Keratinocyte (primary cell): ENCODE measurements around the gene ASIC1. TPM values are rescaled to one million over a fixed set of nuclear protein-coding genes. Genes with fewer than 3 reads are reported as not detected.

Source experiments
- DNase-seq: peaks from one replicate; pipeline ENCODE4 v3.0.0-alpha.2; 2011; ENCODE audit warnings: low read depth, missing footprints, low spot score
- FAIRE-seq: peaks from 2 replicates; lab custom pipeline; 2011; peaks lifted over from hg19 to GRCh38; lab: Jason Lieb, UNC
- H2AFZ ChIP-seq: 2 replicates; pipeline ENCODE4 v1.6.0; 2012; ENCODE audit warnings: low read length, control low read depth, inconsistent platforms; ENCODE audit not compliant: control insufficient read depth
- H3K27ac ChIP-seq: 2 replicates; pipeline ENCODE4 v1.5.1; 2011; ENCODE audit warnings: low read length; ENCODE audit not compliant: control insufficient read depth, insufficient read depth
- H3K27me3 ChIP-seq: 3 replicates; pipeline ENCODE4 v1.6.0; 2011; ENCODE audit warnings: low read length; ENCODE audit not compliant: control insufficient read depth, insufficient read depth; ENCODE audit errors: extremely low read depth
- H3K36me3 ChIP-seq, 2 experiments: 2 replicates in 1 of 2; 3 replicates in 1 of 2; pipeline ENCODE4 v1.5.1; 2011; ENCODE audit warnings: low read length in 2 of 2, mild to moderate bottlenecking in 1 of 2; ENCODE audit not compliant: control insufficient read depth in 2 of 2, insufficient read depth in 2 of 2; ENCODE audit errors: extremely low read depth in 1 of 2
- H3K4me1 ChIP-seq: 3 replicates; pipeline ENCODE4 v1.5.1; 2011; ENCODE audit warnings: low read length; ENCODE audit not compliant: control insufficient read depth, insufficient read depth; ENCODE audit errors: extremely low read depth
- H3K4me2 ChIP-seq: 3 replicates; pipeline ENCODE4 v1.6.0; 2011; ENCODE audit warnings: low read depth, low read length; ENCODE audit not compliant: control insufficient read depth, insufficient read depth; ENCODE audit errors: extremely low read depth
- H3K4me3 ChIP-seq, 3 experiments: fragments of 200-600 bp in 1 of 3; sonication (generic) in 1 of 3; 2 replicates in 2 of 3; 3 replicates in 1 of 3; pipeline ENCODE4 v1.5.1; 2011 to 2016; ENCODE audit warnings: low read length in 3 of 3, mild to moderate bottlenecking in 3 of 3, control low read depth in 2 of 3, inconsistent platforms in 1 of 3, low read depth in 1 of 3, mixed read lengths in 1 of 3, mixed run types in 1 of 3, moderate library complexity in 1 of 3; ENCODE audit not compliant: control insufficient read depth in 2 of 3, insufficient read depth in 2 of 3; ENCODE audit errors: extremely low read depth in 1 of 3
- H3K79me2 ChIP-seq: 2 replicates; pipeline ENCODE4 v1.6.0; 2012; ENCODE audit warnings: low read length; ENCODE audit not compliant: control insufficient read depth, insufficient read depth
- H3K9ac ChIP-seq: 3 replicates; pipeline ENCODE4 v1.6.0; 2011; ENCODE audit warnings: low read length; ENCODE audit not compliant: control insufficient read depth, insufficient read depth; ENCODE audit errors: extremely low read depth
- H3K9me1 ChIP-seq: 3 replicates; pipeline ENCODE4 v1.6.0; 2011; ENCODE audit warnings: low read length; ENCODE audit not compliant: control insufficient read depth, insufficient read depth; ENCODE audit errors: extremely low read depth
- H3K9me3 ChIP-seq: 2 replicates; pipeline ENCODE4 v1.5.1; 2012; ENCODE audit warnings: low read depth, low read length; ENCODE audit not compliant: control insufficient read depth
- H4K20me1 ChIP-seq: 3 replicates; pipeline ENCODE4 v1.6.0; 2011; ENCODE audit warnings: low read length; ENCODE audit not compliant: control insufficient read depth, insufficient read depth; ENCODE audit errors: extremely low read depth
- EZH2 ChIP-seq: IDR thresholded peaks from one replicate; pipeline ENCODE4 v1.6.1; 2012; ENCODE audit warnings: inconsistent platforms, mild to moderate bottlenecking, low read length, moderate library complexity
- dilution Hi-C: fragments of 300-500 bp; cut with MboI; formaldehyde crosslinking; loops from one replicate; pipeline ENCODE4 v1.7.0; 2020; ENCODE audit warnings: low sequenced_read_pairs; ENCODE audit not compliant: extremely low pct_ligation_motif_present
- polyA plus RNA-seq, 5 experiments: library from polyadenylated mRNA; depleted of rRNA in 3 of 5; stranded (reverse) in 3 of 5; stranded (forward) in 1 of 5; unstranded in 1 of 5; fragments of >200 nt; gene quantifications; 1 replicate in 1 of 5; 2 replicates in 3 of 5; 3 replicates in 1 of 5; pipeline versions ENCODE4 v1.2.1 to v1.2.3, GENCODE V29; 2011 to 2012; ENCODE audit warnings: missing spikeins in 2 of 5, low read depth in 1 of 5, low replicate concordance in 1 of 5
- TF ChIP-seq, protein P1 (sequence below), 3 experiments: IDR thresholded peaks in 1 of 3; conservative IDR thresholded peaks in 1 of 3; optimal IDR thresholded peaks in 1 of 3; 2 replicates in 2 of 3; 3 replicates in 1 of 3; pipeline versions ENCODE3 to v1.5.1; 2011; ENCODE audit warnings: low read length in 3 of 3, mild to moderate bottlenecking in 3 of 3, moderate library complexity in 2 of 3, control low read depth in 1 of 3, inconsistent platforms in 1 of 3; ENCODE audit not compliant: insufficient read depth in 2 of 3; ENCODE audit errors: extremely low read depth in 1 of 3

ASIC1 gene
- polyA plus RNA-seq, 1 donor (not counting 4 experiments of a cell fraction or from before 2014, with no cell fraction given): 5.7 TPM

DNA sequence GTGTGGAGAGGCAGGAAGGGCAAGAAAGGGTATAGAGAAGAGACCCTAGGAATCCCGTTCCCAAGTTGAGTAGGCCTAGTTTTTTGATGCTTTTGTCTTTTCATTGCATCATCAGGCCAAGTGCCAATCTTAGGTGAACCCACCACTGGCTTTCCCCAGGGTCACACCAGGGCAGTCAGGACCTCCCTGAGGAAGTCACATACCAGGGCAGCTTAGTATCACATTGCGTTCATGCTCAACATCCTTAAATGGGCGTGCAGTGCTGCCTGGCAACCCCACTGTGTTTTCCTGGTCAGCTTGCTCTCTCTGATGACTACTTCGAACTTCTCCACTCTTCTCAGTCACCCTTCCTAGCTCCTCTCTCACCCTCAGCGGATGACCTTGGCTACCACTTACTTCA lies 9.0 kb downstream of the ASIC1 start:
- Histone ChIP-seq H3K9me3 (no peaks in the 10 kb centered on the region), H4K20me1 (no peaks in the 10 kb centered on the region), H3K4me3 (no peak overlapping the region), H3K79me2 (no peaks in the 10 kb centered on the region), H3K9me1 (no peaks in the 10 kb centered on the region), H3K36me3 (peaks cover 0 to 1% of the 10 kb centered on the region in 2 experiments), H3K4me1 (peaks cover 12% of the 10 kb centered on the region), H3K27ac (no peak overlapping the region), H2AFZ (no peak overlapping the region), H3K4me2 (no peak overlapping the region), H3K9ac (no peak overlapping the region), H3K27me3 (no peaks in the 10 kb centered on the region)
- dilution Hi-C loops: loop anchor here (10.0 to 25.0 kb wide), 2 partner anchors 62 to 204 kb away; no protein-coding TSS in a partner anchor
- no peak for DNase-seq
- no peak for TF ChIP-seq EZH2
- TF ChIP-seq, protein P1, sequence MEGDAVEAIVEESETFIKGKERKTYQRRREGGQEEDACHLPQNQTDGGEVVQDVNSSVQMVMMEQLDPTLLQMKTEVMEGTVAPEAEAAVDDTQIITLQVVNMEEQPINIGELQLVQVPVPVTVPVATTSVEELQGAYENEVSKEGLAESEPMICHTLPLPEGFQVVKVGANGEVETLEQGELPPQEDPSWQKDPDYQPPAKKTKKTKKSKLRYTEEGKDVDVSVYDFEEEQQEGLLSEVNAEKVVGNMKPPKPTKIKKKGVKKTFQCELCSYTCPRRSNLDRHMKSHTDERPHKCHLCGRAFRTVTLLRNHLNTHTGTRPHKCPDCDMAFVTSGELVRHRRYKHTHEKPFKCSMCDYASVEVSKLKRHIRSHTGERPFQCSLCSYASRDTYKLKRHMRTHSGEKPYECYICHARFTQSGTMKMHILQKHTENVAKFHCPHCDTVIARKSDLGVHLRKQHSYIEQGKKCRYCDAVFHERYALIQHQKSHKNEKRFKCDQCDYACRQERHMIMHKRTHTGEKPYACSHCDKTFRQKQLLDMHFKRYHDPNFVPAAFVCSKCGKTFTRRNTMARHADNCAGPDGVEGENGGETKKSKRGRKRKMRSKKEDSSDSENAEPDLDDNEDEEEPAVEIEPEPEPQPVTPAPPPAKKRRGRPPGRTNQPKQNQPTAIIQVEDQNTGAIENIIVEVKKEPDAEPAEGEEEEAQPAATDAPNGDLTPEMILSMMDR (optimal IDR thresholded peaks at IDR 0.05 in 1 of 3, IDR thresholded peaks at IDR 0.05 in 1 of 3, conservative IDR thresholded peaks at IDR 0.05 in 1 of 3; ENCODE audit: extremely low read depth in 1 of 3, insufficient read depth in 2 of 3, low read length in 3 of 3): no peak
- no peak for FAIRE-seq

DNA sequence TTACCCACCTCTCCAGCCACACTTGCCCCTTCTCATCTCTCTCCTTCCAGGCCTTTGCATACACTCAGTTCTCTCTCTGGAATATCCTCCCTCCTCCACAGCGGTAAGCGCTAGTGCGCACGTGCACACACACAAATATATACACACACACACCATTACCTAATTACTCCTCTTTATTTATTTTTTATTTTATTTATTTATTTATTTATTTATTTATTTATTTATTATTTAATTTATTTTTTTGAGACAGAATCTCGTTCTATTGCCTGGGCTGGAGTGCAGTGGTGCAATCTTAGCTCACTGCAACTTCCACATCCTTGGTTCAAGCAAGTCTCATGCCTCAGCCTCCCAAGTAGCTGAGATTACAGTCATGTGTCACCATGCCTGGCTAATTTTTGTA lies 11.7 kb downstream of the ASIC1 start:
- H3K4me2 ChIP-seq: no peak overlapping the region
- no peak overlapping the region for H3K9ac ChIP-seq
- H3K9me3 ChIP-seq: no peaks in the 10 kb centered on the region
- no peak overlapping the region for H3K27ac ChIP-seq
- H3K27me3 ChIP-seq: no peaks in the 10 kb centered on the region
- peaks cover 4% of the 10 kb centered on the region for H3K4me1 ChIP-seq
- H3K36me3 ChIP-seq: peaks cover 0 to 1% of the 10 kb centered on the region in 2 experiments
- H3K9me1 ChIP-seq: no peaks in the 10 kb centered on the region
- H3K4me3 ChIP-seq: no peak overlapping the region
- dilution Hi-C loops: loop anchor here (10.0 to 25.0 kb wide), 2 partner anchors 64 to 207 kb away; no protein-coding TSS in a partner anchor
- DNase-seq (no peak), FAIRE-seq (no peak)
- TF ChIP-seq EZH2: no peak
- TF ChIP-seq, protein P1 (optimal IDR thresholded peaks at IDR 0.05 in 1 of 3, IDR thresholded peaks at IDR 0.05 in 1 of 3, conservative IDR thresholded peaks at IDR 0.05 in 1 of 3; ENCODE audit: extremely low read depth in 1 of 3, insufficient read depth in 2 of 3, low read length in 3 of 3): no peak
- no peaks in the 10 kb centered on the region for H4K20me1 ChIP-seq
- H2AFZ ChIP-seq: no peak overlapping the region
- H3K79me2 ChIP-seq: no peaks in the 10 kb centered on the region
